H9 (cell line): Measurements from ENCODE around the gene ZNF784. TPM values are rescaled to one million over a fixed set of nuclear protein-coding genes. Genes with fewer than 3 reads are reported as not detected.

Experiments used
- DNase-seq: peaks from one replicate; pipeline ENCODE4 v3.0.0-alpha.2; 2017
- H2AFZ ChIP-seq: one replicate; pipeline ENCODE4 v1.6.1; 2013; ENCODE audit warnings: mild to moderate bottlenecking, low read length, control low read depth, moderate library complexity
- H2AK5ac ChIP-seq: 2 replicates; pipeline ENCODE4 v1.6.1; 2013; ENCODE audit warnings: low read length, control low read depth, mixed read lengths; ENCODE audit not compliant: insufficient read length
- H2BK120ac ChIP-seq: one replicate; pipeline ENCODE4 v1.6.1; 2013; ENCODE audit warnings: low read depth, mild to moderate bottlenecking, low read length, control low read depth, inconsistent platforms; ENCODE audit not compliant: poor library complexity, severe bottlenecking
- H2BK12ac ChIP-seq: 2 replicates; pipeline ENCODE4 v1.6.1; 2013; ENCODE audit warnings: low read length, control low read depth, mixed read lengths, low read depth; ENCODE audit not compliant: insufficient read length
- H2BK15ac ChIP-seq: 2 replicates; pipeline ENCODE4 v1.6.1; 2013; ENCODE audit warnings: low read depth, low read length, control low read depth
- H2BK20ac ChIP-seq: one replicate; pipeline ENCODE4 v1.6.1; 2013; ENCODE audit warnings: low read depth, mild to moderate bottlenecking, low read length, control low read depth, inconsistent platforms; ENCODE audit not compliant: poor library complexity, severe bottlenecking
- H2BK5ac ChIP-seq: 2 replicates; pipeline ENCODE4 v1.6.1; 2013; ENCODE audit warnings: low read length, control low read depth, mixed read lengths; ENCODE audit not compliant: insufficient read length
- H3K14ac ChIP-seq: 2 replicates; pipeline ENCODE4 v1.6.1; 2013; ENCODE audit warnings: low read length, control low read depth; ENCODE audit not compliant: insufficient read depth
- H3K18ac ChIP-seq: 2 replicates; pipeline ENCODE4 v1.6.1; 2013; ENCODE audit warnings: low read depth, mild to moderate bottlenecking, mixed read lengths, low read length, control low read depth; ENCODE audit not compliant: insufficient read length
- H3K23ac ChIP-seq: 2 replicates; pipeline ENCODE4 v1.6.1; 2013; ENCODE audit warnings: low read length, control low read depth, mixed read lengths, low read depth; ENCODE audit not compliant: insufficient read length
- H3K23me2 ChIP-seq: 2 replicates; pipeline ENCODE4 v1.6.1; 2013; ENCODE audit warnings: low read depth, mild to moderate bottlenecking, mixed read lengths, low read length, control low read depth; ENCODE audit not compliant: insufficient read length, poor library complexity, severe bottlenecking
- H3K27ac ChIP-seq: 2 replicates; pipeline ENCODE4 v1.5.1; 2013; ENCODE audit warnings: low read length, control low read depth, mixed read lengths, low read depth; ENCODE audit not compliant: insufficient read length
- H3K27me3 ChIP-seq: 2 replicates; pipeline ENCODE4 v1.6.1; 2013; ENCODE audit warnings: low read length, control low read depth, inconsistent platforms; ENCODE audit not compliant: insufficient read depth
- H3K4ac ChIP-seq: 2 replicates; pipeline ENCODE4 v1.6.1; 2013; ENCODE audit warnings: low read depth, mild to moderate bottlenecking, control low read depth, inconsistent platforms, low read length, moderate library complexity
- H3K4me1 ChIP-seq: 2 replicates; pipeline ENCODE4 v1.6.1; 2013; ENCODE audit warnings: low read length, control low read depth, inconsistent platforms; ENCODE audit not compliant: insufficient read depth
- H3K4me2 ChIP-seq: 2 replicates; pipeline ENCODE4 v1.6.1; 2013; ENCODE audit warnings: low read length, control low read depth, mixed read lengths; ENCODE audit not compliant: insufficient read length, insufficient read depth
- H3K56ac ChIP-seq: 2 replicates; pipeline ENCODE4 v1.6.1; 2013; ENCODE audit warnings: low read depth, mild to moderate bottlenecking, mixed read lengths, low read length, control low read depth; ENCODE audit not compliant: insufficient read length
- H3K79me1 ChIP-seq: 2 replicates; pipeline ENCODE4 v1.6.1; 2013; ENCODE audit warnings: low read depth, mild to moderate bottlenecking, moderate library complexity, low read length, control low read depth, inconsistent platforms; ENCODE audit not compliant: insufficient read depth, poor library complexity, severe bottlenecking
- H3K79me2 ChIP-seq: 2 replicates; pipeline ENCODE4 v1.6.1; 2013; ENCODE audit warnings: low read length, control low read depth, inconsistent platforms; ENCODE audit not compliant: insufficient read depth
- H3K9ac ChIP-seq: 2 replicates; pipeline ENCODE4 v1.6.1; 2013; ENCODE audit warnings: low read length, control low read depth, mixed read lengths; ENCODE audit not compliant: insufficient read length; ENCODE audit errors: extremely low read depth
- H3K9me3 ChIP-seq: one replicate; pipeline ENCODE4 v1.6.1; 2013; ENCODE audit warnings: low read depth, low read length, inconsistent platforms; ENCODE audit not compliant: control insufficient read depth
- H3T11ph ChIP-seq: one replicate; pipeline ENCODE4 v1.6.1; 2013; ENCODE audit warnings: mild to moderate bottlenecking, low read length, control low read depth, inconsistent platforms
- H4K20me1 ChIP-seq: one replicate; pipeline ENCODE4 v1.6.1; 2013; ENCODE audit not compliant: control insufficient read depth, insufficient read length, insufficient read depth
- H4K5ac ChIP-seq: 2 replicates; pipeline ENCODE4 v1.6.1; 2013; ENCODE audit warnings: low read depth, mild to moderate bottlenecking, mixed read lengths, low read length, control low read depth; ENCODE audit not compliant: insufficient read length
- H4K8ac ChIP-seq: replicated peaks from 2 replicates; pipeline ENCODE4 v1.6.1; 2013; ENCODE audit warnings: low read length, control low read depth, mixed read lengths, low read depth; ENCODE audit not compliant: insufficient read length
- H4K91ac ChIP-seq: 2 replicates; pipeline ENCODE4 v1.6.1; 2013; ENCODE audit warnings: low read depth, mild to moderate bottlenecking, moderate library complexity, mixed read lengths, low read length, control low read depth; ENCODE audit not compliant: insufficient read length
- H3K27ac Mint-ChIP-seq, 3 experiments: 2 replicates in 2 of 3; 3 replicates in 1 of 3; pipeline ENCODE4 v1.8.0; 2020 to 2021; ENCODE audit warnings: mixed read lengths in 3 of 3, mild to moderate bottlenecking in 1 of 3, moderate library complexity in 1 of 3
- H3K27me3 Mint-ChIP-seq: 2 replicates; pipeline ENCODE4 v1.8.0; 2021; ENCODE audit warnings: low read depth, mild to moderate bottlenecking, moderate library complexity, mixed read lengths
- H3K36me3 Mint-ChIP-seq, 3 experiments: 2 replicates in 2 of 3; 3 replicates in 1 of 3; pipeline ENCODE4 v1.8.0; 2020 to 2021; ENCODE audit warnings: low read depth in 3 of 3, mixed read lengths in 3 of 3; ENCODE audit not compliant: insufficient read depth in 1 of 3
- H3K4me1 Mint-ChIP-seq, 2 experiments: 2 replicates each; pipeline ENCODE4 v1.8.0; 2020; ENCODE audit warnings: mixed read lengths in 2 of 2
- H3K4me3 Mint-ChIP-seq, 2 experiments: 2 replicates in 1 of 2; 3 replicates in 1 of 2; pipeline ENCODE4 v1.8.0; 2020 to 2021; ENCODE audit warnings: mild to moderate bottlenecking in 2 of 2, mixed read lengths in 2 of 2, moderate library complexity in 1 of 2
- H3K9me3 Mint-ChIP-seq, 2 experiments: 2 replicates in 1 of 2; 3 replicates in 1 of 2; pipeline ENCODE4 v1.8.0; 2020; ENCODE audit warnings: mild to moderate bottlenecking in 2 of 2, mixed read lengths in 2 of 2, moderate library complexity in 1 of 2
- CTCF ChIP-seq: fragments of 200-600 bp; sonication (generic); conservative IDR thresholded peaks from 3 replicates; pipeline ENCODE4 v1.8.0; 2021; ENCODE audit warnings: antibody characterized with exemption, mild to moderate bottlenecking
- WGBS: extraction: QIAGEN DNeasy Blood & Tissue Kit; methylation state at CpG from one replicate; pipeline ENCODE4 v1.1.7; 2013; ENCODE audit warnings: missing lambda C conversion rate, low lambda C conversion rate, mixed read lengths; ENCODE audit not compliant: insufficient read length; ENCODE audit errors: extremely low coverage; 5-methylcytosine and 5-hydroxymethylcytosine counted together
- total RNA-seq: library from RNA; stranded (reverse); gene quantifications from 2 replicates; pipeline ENCODE4 v1.2.1, GENCODE V29; 2021

ZNF784 gene
- total RNA-seq, 1 experiment from 2014 or later = 10.7 TPM

GRCh38 chr19:55650602-55651230 lies 26.4 kb upstream of the ZNF784 start:
- Mint-ChIP-seq H3K27me3 (no peaks in the 10 kb centered on the region; the same call in 1 of the 2 replicates), H3K4me3 (peak overlapping the region in 1 of 2 experiments; percentile 60; a peak in 2 of 5 replicates), H3K4me1 (peaks cover 14 to 16% of the 10 kb centered on the region in 2 experiments), H3K9me3 (peaks cover 0 to 3% of the 10 kb centered on the region in 2 experiments; a peak in 3 of 5 replicates), H3K27ac (peak overlapping the region in 1 of 3 experiments; percentile 75; a peak in 3 of 7 replicates), H3K36me3 (peaks cover 7 to 44% (median 34%) of the 10 kb centered on the region in 3 experiments)
- Histone ChIP-seq H3K4me2 (no peak overlapping the region), H2BK120ac (no peak overlapping the region), H3K23me2 (peaks cover 25% of the 10 kb centered on the region), H4K91ac (no peak overlapping the region), H3K18ac (no peak overlapping the region), H2BK20ac (no peak overlapping the region), H3K27me3 (no peaks in the 10 kb centered on the region), H3K27ac (no peak overlapping the region), H2BK5ac (no peak overlapping the region), H3T11ph (no peak overlapping the region), H2AFZ (no peak overlapping the region), H2BK12ac (no peak overlapping the region), H4K8ac (no peak overlapping the region), H3K9ac (no peak overlapping the region), H3K56ac (no peak overlapping the region), H3K4me1 (no peaks in the 10 kb centered on the region), H2AK5ac (no peak overlapping the region), H3K9me3 (no peaks in the 10 kb centered on the region), H3K23ac (no peak overlapping the region), H3K14ac (no peak overlapping the region; the same call in 1 of the 2 replicates), H3K79me1 (no peaks in the 10 kb centered on the region), H4K5ac (no peak overlapping the region), H2BK15ac (no peak overlapping the region), H4K20me1 (peaks cover 5% of the 10 kb centered on the region), H3K4ac (no peak overlapping the region), H3K79me2 (peaks cover 2% of the 10 kb centered on the region; the same call in 1 of the 2 replicates)
- no peak for DNase-seq
- TF ChIP-seq CTCF = no peak
- WGBS = no CpG with 5 or more reads among the region's 17 CpGs
